Measurements from ENCODE around the gene MED29. TPM values are rescaled to one million over a fixed set of nuclear protein-coding genes. Genes with fewer than 3 reads are reported as not detected.

The MED29 gene
- total RNA-seq, 1 experiment from 2014 or later: 32.0 TPM

DNA sequence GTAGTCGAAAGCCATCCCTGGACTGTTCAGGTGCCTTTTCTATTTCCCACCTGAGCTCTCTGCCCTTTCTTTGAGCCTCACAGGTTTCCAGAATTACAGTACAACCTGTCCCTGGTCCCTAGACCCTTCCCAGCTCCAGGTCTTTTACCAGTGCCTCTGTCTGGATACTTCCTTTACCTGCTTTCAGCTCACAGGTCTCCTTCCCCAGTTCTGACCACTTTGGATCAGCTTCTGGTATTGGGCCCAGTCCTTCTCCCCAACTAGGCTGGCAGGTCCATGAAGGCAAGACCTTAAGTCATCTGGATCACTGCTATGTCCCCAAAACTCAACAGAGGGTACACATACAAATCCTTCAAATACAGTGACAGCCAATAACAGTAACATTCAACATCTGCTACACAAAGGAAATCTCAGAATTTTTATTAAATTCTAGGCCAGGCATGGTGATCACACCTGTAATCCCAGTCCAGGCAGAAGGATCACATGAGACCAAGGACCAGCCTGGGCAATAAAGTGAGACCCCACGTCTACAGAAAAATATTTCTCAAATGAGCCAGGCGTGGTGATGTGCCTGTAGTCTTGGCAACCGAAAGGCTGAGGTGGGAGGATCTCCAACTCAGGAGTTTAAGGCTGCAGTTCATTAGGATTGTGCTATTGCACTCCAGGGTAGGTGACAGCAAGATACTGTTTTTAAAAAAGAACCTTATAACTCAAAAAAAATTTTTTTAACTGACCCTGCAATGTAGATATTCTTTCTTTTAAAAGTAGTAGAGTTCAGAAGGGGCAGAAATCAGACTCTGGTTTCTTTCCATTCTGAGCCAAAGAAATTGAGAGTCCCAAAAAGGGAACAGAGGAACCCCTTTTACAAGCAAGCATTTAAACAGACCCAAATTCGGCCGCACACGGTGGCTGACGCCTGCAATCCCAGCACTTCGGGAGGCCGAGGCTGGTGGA lies 43.2 kb downstream of the MED29 start (continued):
- TF ChIP-seq JUND (IDR thresholded peaks at IDR 0.05) (no peak), EZH2phosphoT487 (IDR thresholded peaks at IDR 0.05; ENCODE audit: borderline replicate concordance) (no peak)
- TF ChIP-seq, protein P1, sequence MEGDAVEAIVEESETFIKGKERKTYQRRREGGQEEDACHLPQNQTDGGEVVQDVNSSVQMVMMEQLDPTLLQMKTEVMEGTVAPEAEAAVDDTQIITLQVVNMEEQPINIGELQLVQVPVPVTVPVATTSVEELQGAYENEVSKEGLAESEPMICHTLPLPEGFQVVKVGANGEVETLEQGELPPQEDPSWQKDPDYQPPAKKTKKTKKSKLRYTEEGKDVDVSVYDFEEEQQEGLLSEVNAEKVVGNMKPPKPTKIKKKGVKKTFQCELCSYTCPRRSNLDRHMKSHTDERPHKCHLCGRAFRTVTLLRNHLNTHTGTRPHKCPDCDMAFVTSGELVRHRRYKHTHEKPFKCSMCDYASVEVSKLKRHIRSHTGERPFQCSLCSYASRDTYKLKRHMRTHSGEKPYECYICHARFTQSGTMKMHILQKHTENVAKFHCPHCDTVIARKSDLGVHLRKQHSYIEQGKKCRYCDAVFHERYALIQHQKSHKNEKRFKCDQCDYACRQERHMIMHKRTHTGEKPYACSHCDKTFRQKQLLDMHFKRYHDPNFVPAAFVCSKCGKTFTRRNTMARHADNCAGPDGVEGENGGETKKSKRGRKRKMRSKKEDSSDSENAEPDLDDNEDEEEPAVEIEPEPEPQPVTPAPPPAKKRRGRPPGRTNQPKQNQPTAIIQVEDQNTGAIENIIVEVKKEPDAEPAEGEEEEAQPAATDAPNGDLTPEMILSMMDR (IDR thresholded peaks at IDR 0.05 in 2 of 3, conservative IDR thresholded peaks at IDR 0.05 in 1 of 3; ENCODE audit: borderline replicate concordance in 1 of 3, insufficient read depth in 1 of 3, low read depth in 2 of 3, low read length in 2 of 3): no peak
- TF ChIP-seq, protein P2, sequence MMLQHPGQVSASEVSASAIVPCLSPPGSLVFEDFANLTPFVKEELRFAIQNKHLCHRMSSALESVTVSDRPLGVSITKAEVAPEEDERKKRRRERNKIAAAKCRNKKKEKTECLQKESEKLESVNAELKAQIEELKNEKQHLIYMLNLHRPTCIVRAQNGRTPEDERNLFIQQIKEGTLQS (IDR thresholded peaks at IDR 0.05): no peak

DNA sequence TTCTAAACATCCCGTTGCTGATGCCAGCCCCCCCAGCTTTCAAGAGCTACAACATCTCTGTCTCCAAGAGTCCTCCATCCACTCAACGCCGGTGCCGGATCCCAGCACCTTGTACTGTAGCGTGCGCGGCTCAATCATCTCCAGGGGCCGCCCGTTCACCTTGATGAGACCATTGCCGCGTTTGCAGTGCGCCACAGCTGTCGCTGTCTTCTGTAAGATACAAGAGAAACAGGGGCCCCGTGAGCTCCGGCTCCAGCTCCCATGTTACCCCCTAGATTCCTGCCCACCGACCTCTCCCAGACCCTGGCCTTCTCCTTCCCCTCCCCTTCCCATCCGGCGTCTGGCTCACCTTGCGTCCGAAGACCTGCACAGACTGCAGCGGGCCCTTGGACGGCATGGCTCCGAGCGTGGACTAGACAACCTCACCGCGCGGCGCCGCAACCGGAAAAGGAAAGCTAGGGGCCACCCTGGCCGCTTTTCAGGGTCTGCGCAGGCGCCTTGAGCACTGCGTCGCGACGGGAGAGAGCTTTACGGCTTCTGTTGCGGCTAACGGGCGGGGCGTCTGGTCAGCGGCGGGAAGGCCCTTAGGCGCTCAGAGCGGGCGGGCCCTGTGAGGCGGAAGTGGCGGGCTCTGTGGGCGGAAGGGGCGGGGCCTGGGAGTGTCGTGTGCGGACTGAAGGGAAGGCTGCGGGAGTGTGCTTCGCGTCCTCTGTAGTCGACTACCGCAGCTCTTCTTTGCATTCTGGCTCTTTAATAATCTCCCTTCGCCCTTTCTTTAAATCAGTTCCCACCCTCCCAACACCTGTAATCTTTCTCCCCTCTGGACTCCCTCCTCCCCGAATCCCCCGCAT lies 44.5 kb downstream of the MED29 start, which contains the start of gene RPS16:
Gene RPS16, minus strand, starts transcription at position 451 of the 851 bp plus-strand sequence. Its CDS starts 54 bp downstream, at position 397.
- H3K9ac ChIP-seq (ENCODE audit: low read length): peak within 1 kb of the TSS; percentile 100
- RAD21 ChIA-PET (ENCODE audit: low non-redundant PET in 1 of 2, low total read pairs in 2 of 2, uncharacterized antibody in 2 of 2, unreplicated experiment in 2 of 2): no interaction called here
- no peak for TF ChIP-seq EZH2phosphoT487 (IDR thresholded peaks at IDR 0.05; ENCODE audit: borderline replicate concordance)
- TF ChIP-seq TCF7L2 (IDR thresholded peaks at IDR 0.05; ENCODE audit: borderline replicate concordance, extremely low read depth, insufficient read depth, insufficient read length): no peak
- TF ChIP-seq SP1 (IDR thresholded peaks at IDR 0.05; ENCODE audit: low read depth): peak; percentile 86
- peak; percentile 71; the same call in 1 of the 2 replicates for TF ChIP-seq ELF1 (IDR thresholded peaks at IDR 0.05; ENCODE audit: borderline replicate concordance, low read depth)
- peak; percentile 90 for TF ChIP-seq SIN3A (IDR thresholded peaks at IDR 0.05; ENCODE audit: low read depth)
- peak; percentile 99 for TF ChIP-seq POLR2AphosphoS5 (IDR thresholded peaks at IDR 0.05; ENCODE audit: low read depth, low read length)
- TF ChIP-seq, protein P1 (IDR thresholded peaks at IDR 0.05 in 2 of 3, conservative IDR thresholded peaks at IDR 0.05 in 1 of 3; ENCODE audit: borderline replicate concordance in 1 of 3, insufficient read depth in 1 of 3, low read depth in 2 of 3, low read length in 2 of 3): no peak
- no peak for TF ChIP-seq JUND (IDR thresholded peaks at IDR 0.05)
- TF ChIP-seq FOSL1 (IDR thresholded peaks at IDR 0.05; ENCODE audit: low read depth): no peak
- TF ChIP-seq ZNF274 (IDR thresholded peaks at IDR 0.05; ENCODE audit: low read depth, low read length): no peak
- no peak for TF ChIP-seq RAD21 (IDR thresholded peaks at IDR 0.05; ENCODE audit: low read depth)
- TF ChIP-seq SRF (IDR thresholded peaks at IDR 0.05; ENCODE audit: low read depth): no peak; the same call in 1 of the 2 replicates
- no peak for TF ChIP-seq CBX3 (IDR thresholded peaks at IDR 0.05; ENCODE audit: low read depth)
- TF ChIP-seq, protein P3, sequence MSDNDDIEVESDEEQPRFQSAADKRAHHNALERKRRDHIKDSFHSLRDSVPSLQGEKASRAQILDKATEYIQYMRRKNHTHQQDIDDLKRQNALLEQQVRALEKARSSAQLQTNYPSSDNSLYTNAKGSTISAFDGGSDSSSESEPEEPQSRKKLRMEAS (IDR thresholded peaks at IDR 0.05): peak; percentile 92
- TF ChIP-seq, protein P2 (IDR thresholded peaks at IDR 0.05): no peak

More for the DNA sequence above, 44.5 kb downstream of the MED29 start, which contains the start of gene RPS16:
- Histone ChIP-seq H3K36me3 (ENCODE audit: control insufficient read depth in 1 of 2, insufficient read depth in 2 of 2, low read length in 2 of 2) (peaks cover 26 to 34% of the 10 kb centered on the region in 2 experiments; a peak in 3 of 4 replicates), H3K4me3 (replicated peaks in 1 of 2; ENCODE audit: low read depth in 1 of 2, low read length in 2 of 2) (peak within 1 kb of the TSS; percentile 98 to 99), H3K4me2 (ENCODE audit: low read length) (peak within 1 kb of the TSS; percentile 92), H3K4me1 (ENCODE audit: control insufficient read depth in 1 of 2, insufficient read depth in 2 of 2, low read length in 2 of 2) (peaks cover 34 to 72% of the 10 kb centered on the region in 2 experiments), H3K79me2 (ENCODE audit: insufficient read depth, low read length) (peaks cover 36% of the 10 kb centered on the region), H2AFZ (ENCODE audit: low read depth, low read length, poor library complexity, severe bottlenecking) (no peak within 1 kb of the TSS), H3K9me3 (ENCODE audit: control insufficient read depth in 1 of 2, insufficient read depth in 1 of 2, low read depth in 1 of 2, low read length in 2 of 2) (no peaks in the 10 kb centered on the region), H3K9me2 (ENCODE audit: insufficient read depth) (no peaks in the 10 kb centered on the region), H4K20me1 (ENCODE audit: insufficient read depth) (peaks cover 13% of the 10 kb centered on the region; the same call in 1 of the 2 replicates), H3K27ac (ENCODE audit: low read depth, low read length) (peak within 1 kb of the TSS; percentile 84), H3K27me3 (ENCODE audit: insufficient read depth, low read length) (no peaks in the 10 kb centered on the region)
- ATAC-seq (peak; percentile 81), DNase-seq (ENCODE audit: low read depth, low spot score) (peak; percentile 92)
- intact Hi-C loops (cut with micrococcal nuclease): no loop called here
- ChIA-PET POLR2A (interaction anchor here (0.6 to 2.6 kb wide), 35 partner anchors 9 to 535 kb away, joined by 3 to 35 read pairs (median 5); partner anchors contain the start of genes EID2, EID2B, MED29 and PAF1), CTCF (interaction anchor here (0.7 kb wide), 2 partner anchors 44 to 67 kb away, joined by 3 read pairs; partner anchors contain the start of genes MED29 and PAF1)
- BruUV-seq (replicated peaks): no TSS peak
